Sigmoid colon (tissue), 7 donors: ENCODE data around the gene CSF2RB. TPM values are rescaled to one million over a fixed set of nuclear protein-coding genes. Genes with fewer than 3 reads are reported as not detected.

Experiments
- DNase-seq: peaks from one replicate; pipeline ENCODE4 v3.0.0-alpha.2; 2019
- H3K27ac ChIP-seq, 4 donors: fragments of 200-600 bp; sonication (generic); one replicate each; pipeline ENCODE4 v1.5.1; 2016 to 2019; ENCODE audit warnings: mild to moderate bottlenecking in 1 of 4
- H3K27me3 ChIP-seq, 3 donors: fragments of 200-600 bp; sonication (generic); one replicate each; pipeline ENCODE4 v1.5.1; 2019; ENCODE audit warnings: mild to moderate bottlenecking in 1 of 3
- H3K36me3 ChIP-seq, 4 donors: fragments of 200-600 bp; sonication (generic); one replicate each; pipeline ENCODE4 v1.5.1; 2016 to 2019
- H3K4me1 ChIP-seq, 4 donors: fragments of 200-600 bp; sonication (generic); one replicate each; pipeline ENCODE4 v1.5.1; 2017 to 2019
- H3K4me3 ChIP-seq, 4 donors: fragments of 200-600 bp; sonication (generic); one replicate each; pipeline ENCODE4 v1.5.1; 2017 to 2019; ENCODE audit warnings: mild to moderate bottlenecking in 2 of 4, moderate library complexity in 1 of 4
- H3K9me3 ChIP-seq, 4 donors: fragments of 200-600 bp in 3 of 4; sonication (generic) in 3 of 4; one replicate each; pipeline versions ENCODE4 v1.5.1 to v1.6.1; 2013 to 2019
- CTCF ChIP-seq, 4 experiments: fragments of 450-650 bp in 3 of 4; fragments of 200-600 bp in 1 of 4; IDR thresholded peaks; one replicate each; pipeline ENCODE4 v1.5.1; 2016 to 2019; ENCODE audit warnings: antibody characterized with exemption in 4 of 4, mild to moderate bottlenecking in 3 of 4, moderate library complexity in 2 of 4
- EP300 ChIP-seq, 4 donors: sonication (generic); formaldehyde crosslinking; IDR thresholded peaks; one replicate each; pipeline ENCODE4 v1.6.1; 2017; ENCODE audit warnings: antibody characterized with exemption in 4 of 4
- POLR2A ChIP-seq, 2 donors: fragments of 450-650 bp; IDR thresholded peaks; one replicate each; pipeline ENCODE4 v1.6.1; 2016; ENCODE audit warnings: antibody characterized with exemption in 2 of 2, mild to moderate bottlenecking in 2 of 2, moderate library complexity in 2 of 2
- POLR2AphosphoS5 ChIP-seq, 4 donors: sonication (generic); formaldehyde crosslinking; IDR thresholded peaks; one replicate each; pipeline ENCODE4 v1.6.1; 2017; ENCODE audit warnings: antibody characterized with exemption in 4 of 4
- WGBS, 2 donors: extraction: QIAGEN DNeasy Blood & Tissue Kit; methylation state at CpG; one replicate each; pipeline ENCODE4 v1.1.7; 2013; 5-methylcytosine and 5-hydroxymethylcytosine counted together
- intact Hi-C: fragments of 100-400 bp; cut with DNase I; formaldehyde crosslinking; loops from one replicate; pipeline ENCODE4 v1.15.1; 2023
- polyA plus RNA-seq, 3 donors: library from polyadenylated mRNA; stranded (reverse); fragments of 200-250 nt; gene quantifications; one replicate each; pipeline ENCODE4 v1.2.3, GENCODE V29; 2013
- total RNA-seq, 4 donors: library from RNA; depleted of rRNA; stranded (reverse); fragments of >200 nt; gene quantifications; one replicate each; pipeline ENCODE4 v1.1.0, GENCODE V29; 2016
- donor health status: healthy with polysubstance abuse.
- donor health status: Bipolar disorder and iron deficiency.
- donor health status: healthy.

The CSF2RB gene
- total and polyA plus RNA-seq, 7 donors: 0.60 to 11.4 (median 3.7) TPM

GRCh38 chr22:36925388-36926290 lies 12.2 kb downstream of the CSF2RB start:
- no peak for TF ChIP-seq POLR2AphosphoS5 (IDR thresholded peaks at IDR 0.05)
- TF ChIP-seq EP300 (IDR thresholded peaks at IDR 0.05): no peak
- TF ChIP-seq POLR2A (IDR thresholded peaks at IDR 0.05): no peak
- no peak for TF ChIP-seq CTCF (IDR thresholded peaks at IDR 0.05)
- Histone ChIP-seq H3K9me3 (no peaks in the 10 kb centered on the region), H3K27ac (no peak overlapping the region), H3K36me3 (no peaks in the 10 kb centered on the region), H3K27me3 (no peaks in the 10 kb centered on the region), H3K4me3 (no peak overlapping the region), H3K4me1 (peaks cover 0 to 20% (median 15%) of the 10 kb centered on the region in 4 donors)
- DNase-seq: no peak
- WGBS, 2 donors: 85 to 88% methylated on average over 19 of the region's 19 CpGs
- intact Hi-C loops: no loop called here

- Histone ChIP-seq H3K9me3 (no peaks in the 10 kb centered on the region), H3K27ac (no peak overlapping the region), H3K4me1 (peaks cover 0 to 16% (median 14%) of the 10 kb centered on the region in 4 donors), H3K4me3 (no peak overlapping the region), H3K36me3 (no peaks in the 10 kb centered on the region), H3K27me3 (no peaks in the 10 kb centered on the region)
- DNase-seq: no peak
- 87 to 88% methylated on average over 6 of the region's 6 CpGs for WGBS, 2 donors
- TF ChIP-seq POLR2A (IDR thresholded peaks at IDR 0.05): no peak
- intact Hi-C loops: no loop called here
These were observed 12.9 kb downstream of the CSF2RB start for GRCh38 chr22:36926309-36926708.

- Histone ChIP-seq H3K36me3 (no peaks in the 10 kb centered on the region), H3K4me3 (no peak overlapping the region), H3K27ac (no peak overlapping the region), H3K27me3 (no peaks in the 10 kb centered on the region), H3K9me3 (no peaks in the 10 kb centered on the region), H3K4me1 (peaks cover 0 to 13% (median 11%) of the 10 kb centered on the region in 4 donors)
- no peak for DNase-seq
- WGBS, 2 donors: 73 to 79% methylated on average over 14 of the region's 14 CpGs
- intact Hi-C loops: no loop called here
- no peak for TF ChIP-seq POLR2A (IDR thresholded peaks at IDR 0.05)
- no peak for TF ChIP-seq CTCF (IDR thresholded peaks at IDR 0.05)
- no peak for TF ChIP-seq EP300 (IDR thresholded peaks at IDR 0.05)
- TF ChIP-seq POLR2AphosphoS5 (IDR thresholded peaks at IDR 0.05): no peak
These were observed 13.4 kb downstream of the CSF2RB start for GRCh38 chr22:36926721-36927435.

GRCh38 chr22:36927671-36928070 lies 14.2 kb downstream of the CSF2RB start:
- peaks cover 0 to 5% (median 3%) of the 10 kb centered on the region in 4 donors for H3K4me1 ChIP-seq
- no peak for DNase-seq
- no peak for TF ChIP-seq POLR2AphosphoS5 (IDR thresholded peaks at IDR 0.05)
- TF ChIP-seq POLR2A (IDR thresholded peaks at IDR 0.05): no peak
- TF ChIP-seq CTCF (IDR thresholded peaks at IDR 0.05): no peak
- TF ChIP-seq EP300 (IDR thresholded peaks at IDR 0.05): no peak
- no peak overlapping the region for H3K27ac ChIP-seq
- WGBS, 2 donors: 69 to 77% methylated on average over 3 of the region's 3 CpGs
- H3K27me3 ChIP-seq: no peaks in the 10 kb centered on the region
- intact Hi-C loops: no loop called here
- H3K36me3 ChIP-seq: no peaks in the 10 kb centered on the region
- no peak overlapping the region for H3K4me3 ChIP-seq
- no peaks in the 10 kb centered on the region for H3K9me3 ChIP-seq

GRCh38 chr22:36928196-36928595 lies 14.8 kb downstream of the CSF2RB start:
- H3K27me3 ChIP-seq: no peaks in the 10 kb centered on the region
- H3K27ac ChIP-seq: no peak overlapping the region
- H3K4me1 ChIP-seq: no peaks in the 10 kb centered on the region
- H3K36me3 ChIP-seq: no peaks in the 10 kb centered on the region
- no peaks in the 10 kb centered on the region for H3K9me3 ChIP-seq
- no peak overlapping the region for H3K4me3 ChIP-seq
- TF ChIP-seq POLR2A (IDR thresholded peaks at IDR 0.05): no peak
- TF ChIP-seq CTCF (IDR thresholded peaks at IDR 0.05): no peak
- no peak for TF ChIP-seq POLR2AphosphoS5 (IDR thresholded peaks at IDR 0.05)
- TF ChIP-seq EP300 (IDR thresholded peaks at IDR 0.05): no peak
- DNase-seq: no peak
- intact Hi-C loops: no loop called here
- 66 to 78% methylated on average over 9 of the region's 9 CpGs for WGBS, 2 donors
